Upper lobe of right lung (tissue), 1 donor: ENCODE results near the gene RNF112. TPM values are rescaled to one million over a fixed set of nuclear protein-coding genes. Genes with fewer than 3 reads are reported as not detected.

Experiments
- ATAC-seq: fragments of 200-7000 bp; cut with Tn5 transposase; one replicate; pipeline ENCODE4 v1.9.1; 2020; ENCODE audit warnings: mild to moderate bottlenecking, moderate library complexity
- DNase-seq: peaks from one replicate; pipeline ENCODE4 v3.0.0-alpha.2; 2020
- H3K27ac ChIP-seq: fragments of 200-600 bp; one replicate; pipeline ENCODE4 v1.8.0; 2022
- H3K27me3 ChIP-seq: fragments of 200-600 bp; one replicate; pipeline ENCODE4 v1.8.0; 2022; ENCODE audit warnings: mild to moderate bottlenecking
- H3K36me3 ChIP-seq: fragments of 200-600 bp; one replicate; pipeline ENCODE4 v1.8.0; 2022
- H3K4me1 ChIP-seq: fragments of 200-600 bp; one replicate; pipeline ENCODE4 v1.8.0; 2022
- H3K4me3 ChIP-seq: fragments of 200-600 bp; one replicate; pipeline ENCODE4 v1.8.0; 2022; ENCODE audit warnings: mild to moderate bottlenecking
- H3K9me3 ChIP-seq: fragments of 200-600 bp; one replicate; pipeline ENCODE4 v1.8.0; 2022
- intact Hi-C: fragments of 100-400 bp; cut with DNase I; formaldehyde crosslinking; loops from one replicate; pipeline ENCODE4 v1.11.0; 2022
- total RNA-seq: library from RNA; stranded (reverse); fragmentation: NEBNext Ultra II Directional; extraction: Animal tissue kit (Norgen Biotek cat#: 25700); gene quantifications from one replicate; pipeline ENCODE4 v1.2.1, GENCODE V29; 2021
- TF ChIP-seq, protein P1 (sequence below): fragments of 200-600 bp; IDR thresholded peaks from one replicate; pipeline ENCODE4 v1.8.0; 2022; ENCODE audit warnings: antibody characterized with exemption
- donor health status: DM: no; HTN: yes; CAD: no; lungs with severe emphysema.

RNF112 gene
- total RNA-seq, 1 donor from 2014 or later: 1.6 TPM

DNA sequence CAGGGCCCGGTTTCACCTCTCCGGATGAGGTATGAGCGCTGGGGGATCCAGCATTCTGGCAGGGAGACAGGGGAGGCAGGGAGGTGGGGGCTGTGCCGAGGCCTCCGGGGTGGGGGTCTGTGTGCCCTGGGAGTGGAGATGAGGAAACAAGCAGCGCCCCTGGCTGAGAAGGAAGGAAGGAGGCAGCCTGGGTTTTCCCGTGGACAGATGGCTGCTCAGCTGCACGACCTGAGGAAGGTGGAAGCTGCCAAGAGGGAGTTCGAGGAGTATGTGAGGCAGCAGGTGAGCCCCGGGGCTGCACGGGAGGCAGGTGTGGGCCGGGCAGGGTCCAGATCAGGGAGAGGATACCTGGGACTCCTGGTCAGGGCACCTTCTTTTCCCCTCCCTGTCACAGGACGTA, 4.3 kb downstream of the RNF112 start:
- no peaks in the 10 kb centered on the region for H3K36me3 ChIP-seq
- no peak overlapping the region for H3K27ac ChIP-seq
- no peaks in the 10 kb centered on the region for H3K4me1 ChIP-seq
- H3K9me3 ChIP-seq: no peaks in the 10 kb centered on the region
- intact Hi-C loops: no loop called here
- DNase-seq (no peak), ATAC-seq (no peak)
- TF ChIP-seq, protein P1, sequence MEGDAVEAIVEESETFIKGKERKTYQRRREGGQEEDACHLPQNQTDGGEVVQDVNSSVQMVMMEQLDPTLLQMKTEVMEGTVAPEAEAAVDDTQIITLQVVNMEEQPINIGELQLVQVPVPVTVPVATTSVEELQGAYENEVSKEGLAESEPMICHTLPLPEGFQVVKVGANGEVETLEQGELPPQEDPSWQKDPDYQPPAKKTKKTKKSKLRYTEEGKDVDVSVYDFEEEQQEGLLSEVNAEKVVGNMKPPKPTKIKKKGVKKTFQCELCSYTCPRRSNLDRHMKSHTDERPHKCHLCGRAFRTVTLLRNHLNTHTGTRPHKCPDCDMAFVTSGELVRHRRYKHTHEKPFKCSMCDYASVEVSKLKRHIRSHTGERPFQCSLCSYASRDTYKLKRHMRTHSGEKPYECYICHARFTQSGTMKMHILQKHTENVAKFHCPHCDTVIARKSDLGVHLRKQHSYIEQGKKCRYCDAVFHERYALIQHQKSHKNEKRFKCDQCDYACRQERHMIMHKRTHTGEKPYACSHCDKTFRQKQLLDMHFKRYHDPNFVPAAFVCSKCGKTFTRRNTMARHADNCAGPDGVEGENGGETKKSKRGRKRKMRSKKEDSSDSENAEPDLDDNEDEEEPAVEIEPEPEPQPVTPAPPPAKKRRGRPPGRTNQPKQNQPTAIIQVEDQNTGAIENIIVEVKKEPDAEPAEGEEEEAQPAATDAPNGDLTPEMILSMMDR: no peak
- no peak overlapping the region for H3K4me3 ChIP-seq
- H3K27me3 ChIP-seq: no peaks in the 10 kb centered on the region

DNA sequence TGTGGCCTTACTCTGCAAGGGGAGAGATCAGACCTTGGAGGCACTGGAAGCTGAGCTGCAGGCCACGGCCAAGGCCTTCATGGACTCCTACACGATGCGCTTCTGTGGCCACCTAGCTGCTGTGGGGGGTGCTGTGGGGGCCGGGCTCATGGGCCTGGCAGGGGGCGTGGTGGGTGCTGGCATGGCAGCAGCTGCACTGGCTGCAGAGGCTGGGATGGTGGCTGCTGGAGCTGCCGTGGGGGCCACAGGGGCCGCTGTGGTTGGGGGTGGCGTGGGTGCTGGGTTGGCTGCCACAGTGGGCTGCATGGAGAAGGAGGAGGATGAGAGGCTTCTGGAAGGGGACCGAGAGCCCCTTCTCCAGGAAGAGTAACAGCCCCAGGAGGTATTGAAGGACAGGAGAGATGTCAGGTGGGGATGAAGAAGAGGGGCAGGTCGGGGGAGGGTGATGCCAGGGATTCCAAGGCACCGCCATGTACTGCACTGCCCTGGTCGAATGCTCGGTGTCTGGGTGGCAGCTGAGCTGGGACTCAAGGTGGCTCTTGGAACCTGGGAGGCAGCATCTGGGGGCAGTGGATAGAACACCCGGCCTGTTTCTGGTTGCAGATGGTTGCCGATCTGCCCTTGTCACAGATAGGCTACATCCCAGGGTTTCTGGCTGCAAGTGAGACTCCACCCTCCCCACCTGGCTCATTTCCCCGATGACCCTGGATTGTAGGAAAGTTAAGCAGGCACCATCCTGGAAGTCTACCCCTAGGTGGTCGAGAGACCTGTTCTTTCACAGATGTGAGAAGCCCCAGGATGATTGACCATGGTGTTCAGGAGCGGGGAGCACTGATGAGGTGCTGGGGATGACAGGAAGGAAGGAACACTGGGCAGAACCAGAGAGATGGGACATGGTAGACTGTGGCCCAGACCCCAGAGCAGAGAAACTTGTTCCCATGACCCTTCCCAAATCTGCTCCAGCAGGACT, 5.1 kb downstream of the RNF112 start:
- TF ChIP-seq, protein P1: no peak
- H3K9me3 ChIP-seq: no peaks in the 10 kb centered on the region
- H3K27ac ChIP-seq: no peak overlapping the region
- intact Hi-C loops: no loop called here
- ATAC-seq (no peak), DNase-seq (no peak)
- no peaks in the 10 kb centered on the region for H3K36me3 ChIP-seq
- H3K27me3 ChIP-seq: no peaks in the 10 kb centered on the region
- H3K4me1 ChIP-seq: no peaks in the 10 kb centered on the region
- no peak overlapping the region for H3K4me3 ChIP-seq

GRCh38 chr17:19417611-19418010, 6.6 kb downstream of the RNF112 start:
- TF ChIP-seq, protein P1: no peak
- Histone ChIP-seq H3K27me3 (no peaks in the 10 kb centered on the region), H3K9me3 (no peaks in the 10 kb centered on the region), H3K36me3 (no peaks in the 10 kb centered on the region), H3K4me3 (no peak overlapping the region), H3K27ac (no peak overlapping the region), H3K4me1 (no peaks in the 10 kb centered on the region)
- ATAC-seq (no peak), DNase-seq (no peak)
- intact Hi-C loops: no loop called here

GRCh38 chr17:19418251-19418992, 7.4 kb downstream of the RNF112 start:
- Histone ChIP-seq H3K27me3 (no peaks in the 10 kb centered on the region), H3K27ac (no peak overlapping the region), H3K4me1 (no peaks in the 10 kb centered on the region), H3K4me3 (no peak overlapping the region), H3K36me3 (no peaks in the 10 kb centered on the region), H3K9me3 (no peaks in the 10 kb centered on the region)
- TF ChIP-seq, protein P1: peak; percentile 6
- ATAC-seq: peak; percentile 56
- no peak for DNase-seq
- intact Hi-C loops: no loop called here

DNA sequence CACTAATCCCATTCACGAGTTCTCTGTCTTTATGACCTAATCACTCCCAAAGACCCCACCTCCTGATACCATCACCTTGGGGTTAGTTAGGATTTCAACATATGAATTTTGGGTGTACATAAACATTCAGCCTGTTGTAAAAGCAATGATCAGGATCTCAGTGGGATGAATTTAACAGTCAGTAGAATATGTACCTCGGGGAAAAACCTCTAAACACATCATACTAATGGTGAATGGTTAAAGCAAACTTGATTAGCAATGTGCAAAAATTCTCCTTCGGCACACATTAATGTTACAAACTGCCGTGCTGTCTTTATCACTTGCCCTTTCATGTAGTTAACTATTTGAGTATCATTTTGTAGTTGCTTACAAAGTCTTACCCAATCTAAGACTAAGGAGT, 10.2 kb downstream of the RNF112 start:
- Histone ChIP-seq H3K4me1 (no peaks in the 10 kb centered on the region), H3K36me3 (no peaks in the 10 kb centered on the region), H3K27ac (no peak overlapping the region), H3K27me3 (no peaks in the 10 kb centered on the region), H3K4me3 (no peak overlapping the region), H3K9me3 (no peaks in the 10 kb centered on the region)
- intact Hi-C loops: no loop called here
- TF ChIP-seq, protein P1: no peak
- no peak for ATAC-seq
- no peak for DNase-seq
